KOPT-K1 (cell line): ENCODE measurements around the gene CNTNAP2.

Experiments
- H3K27ac ChIP-seq: fragments of 200-600 bp; sonication (generic); 2 replicates; pipeline ENCODE4 v1.5.1; 2016; ENCODE audit warnings: antibody characterized with exemption, mild to moderate bottlenecking, low read depth, low read length; ENCODE audit not compliant: poor library complexity, severe bottlenecking
- H3K36me3 ChIP-seq: fragments of 200-600 bp; sonication (generic); 2 replicates; pipeline ENCODE4 v1.5.1; 2017; ENCODE audit warnings: antibody characterized with exemption, mild to moderate bottlenecking, low read length, moderate library complexity; ENCODE audit not compliant: insufficient read depth
- H3K9me3 ChIP-seq: fragments of 200-600 bp; sonication (generic); 2 replicates; pipeline ENCODE4 v1.5.1; 2017; ENCODE audit warnings: antibody characterized with exemption, low read length, mild to moderate bottlenecking; ENCODE audit not compliant: insufficient read depth, poor library complexity, severe bottlenecking

The CNTNAP2 gene

GRCh38 chr7:146948703-146949102, 832.1 kb downstream of the CNTNAP2 start:
- H3K27ac ChIP-seq = no peak overlapping the region
- no peaks in the 10 kb centered on the region for H3K9me3 ChIP-seq

DNA sequence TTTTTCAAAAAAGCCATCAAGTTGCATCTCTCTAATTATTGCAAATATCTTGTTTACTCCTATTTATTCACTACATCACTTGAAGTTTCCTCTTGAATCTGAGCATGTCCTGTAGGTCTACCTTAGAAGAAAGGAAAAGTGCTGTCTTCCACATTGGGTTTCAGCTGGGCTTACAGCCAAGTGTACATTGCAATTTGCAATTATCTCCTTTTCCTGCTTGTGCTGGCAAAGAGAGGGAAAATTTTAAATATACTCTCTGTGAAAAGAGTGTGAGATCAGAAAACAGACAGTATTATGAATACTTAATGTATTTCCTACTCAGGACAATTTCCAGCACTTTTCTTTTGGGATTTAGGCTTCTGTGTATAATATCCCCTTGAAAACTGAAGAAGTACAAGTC, 839.7 kb downstream of the CNTNAP2 start:
- Histone ChIP-seq H3K9me3 (no peaks in the 10 kb centered on the region), H3K36me3 (no peaks in the 10 kb centered on the region), H3K27ac (no peak overlapping the region)

More at GRCh38 chr7:146948703-146949102, 832.1 kb downstream of the CNTNAP2 start:
- H3K36me3 ChIP-seq = no peaks in the 10 kb centered on the region

DNA sequence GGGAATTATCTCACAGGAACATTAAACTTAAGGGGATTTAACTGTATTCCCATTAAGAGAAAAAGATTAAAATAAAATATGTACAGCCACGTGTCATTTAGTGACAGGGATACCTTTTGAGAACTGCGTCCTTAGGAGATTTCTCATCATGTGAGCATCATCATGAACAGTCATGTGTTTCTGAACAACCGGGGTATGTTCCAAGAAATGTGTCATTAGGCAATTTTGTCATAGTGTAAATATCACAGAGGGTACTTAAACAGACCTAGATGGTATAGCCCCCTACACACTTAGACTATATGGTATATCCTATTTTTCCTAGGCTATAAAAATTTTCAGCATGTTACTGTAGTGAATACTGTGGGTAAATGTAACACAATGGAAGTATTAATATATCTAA, 840.3 kb downstream of the CNTNAP2 start:
- Histone ChIP-seq H3K9me3 (no peaks in the 10 kb centered on the region), H3K36me3 (no peaks in the 10 kb centered on the region), H3K27ac (no peak overlapping the region)

DNA sequence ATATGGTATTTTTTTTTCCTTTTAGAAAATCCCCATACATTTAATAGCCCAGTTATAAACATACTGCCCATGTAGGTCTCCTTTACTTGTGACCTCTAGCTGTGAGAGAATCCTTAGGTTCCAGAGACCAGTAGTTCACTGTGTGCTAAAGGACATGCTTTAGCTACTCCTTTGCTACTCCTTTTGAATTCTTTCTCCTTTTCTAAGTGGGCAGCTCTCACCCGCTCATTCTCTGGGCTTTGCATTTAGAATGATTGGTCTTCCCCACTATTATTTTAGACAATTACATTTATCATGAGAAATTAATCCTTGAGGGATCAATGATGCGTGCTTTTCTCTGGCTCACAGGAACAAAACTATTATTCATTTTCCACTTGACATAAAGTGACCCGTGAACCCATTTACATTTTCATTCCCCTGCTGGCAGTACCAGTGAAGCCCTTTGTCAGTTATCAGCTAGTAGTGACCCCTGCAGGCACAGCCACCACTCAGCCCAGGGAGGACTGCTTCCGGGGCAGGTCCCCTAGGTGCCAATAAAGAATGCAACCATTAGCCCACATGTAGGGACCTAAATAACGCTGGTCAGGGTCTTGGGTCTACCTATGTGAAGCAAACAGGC, 844.3 kb downstream of the CNTNAP2 start:
- Histone ChIP-seq H3K9me3 (no peaks in the 10 kb centered on the region), H3K27ac (no peak overlapping the region), H3K36me3 (no peaks in the 10 kb centered on the region)

DNA sequence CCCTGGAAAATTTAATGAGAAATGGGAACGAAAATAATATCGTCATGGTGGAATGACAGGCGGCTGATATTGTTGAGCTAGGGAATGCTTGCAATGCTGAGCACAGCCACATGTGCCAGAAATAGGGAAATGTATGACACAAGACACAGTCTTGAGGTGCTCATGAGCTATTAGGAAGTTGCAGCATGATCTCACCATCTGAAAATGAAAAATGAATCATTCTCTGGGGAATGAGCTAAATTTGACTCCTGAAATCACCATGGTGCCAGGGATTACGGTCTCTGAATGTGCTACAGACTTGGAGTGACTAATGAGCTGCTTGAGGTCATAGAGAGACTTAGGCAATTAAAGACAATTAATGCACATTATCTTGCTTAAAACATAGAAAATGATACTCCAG, 845.0 kb downstream of the CNTNAP2 start:
- Histone ChIP-seq H3K9me3 (no peaks in the 10 kb centered on the region), H3K36me3 (no peaks in the 10 kb centered on the region), H3K27ac (no peak overlapping the region)

DNA sequence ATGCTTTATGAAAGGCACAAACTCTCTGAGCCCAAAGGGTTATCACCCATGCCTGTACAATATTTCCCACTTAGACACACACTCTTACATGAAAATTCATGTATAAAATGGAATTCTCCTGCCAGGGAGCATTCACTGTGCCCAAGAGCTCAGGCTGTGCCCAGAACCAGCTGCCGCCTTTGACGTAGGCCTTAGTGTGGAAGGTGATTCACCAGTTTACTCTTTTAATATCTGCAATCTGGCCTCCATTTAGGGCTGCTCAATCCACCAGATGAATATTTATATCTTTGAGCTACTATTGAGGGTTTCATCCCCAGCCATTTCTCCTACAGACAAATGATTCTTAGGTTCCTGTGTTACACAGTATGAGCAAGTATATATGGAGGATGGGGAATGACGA, 849.7 kb downstream of the CNTNAP2 start:
- no peaks in the 10 kb centered on the region for H3K36me3 ChIP-seq
- H3K9me3 ChIP-seq = no peaks in the 10 kb centered on the region
- H3K27ac ChIP-seq = no peak overlapping the region

- no peaks in the 10 kb centered on the region for H3K9me3 ChIP-seq
- H3K27ac ChIP-seq = no peak overlapping the region
- no peaks in the 10 kb centered on the region for H3K36me3 ChIP-seq
These were observed 865.9 kb downstream of the CNTNAP2 start for GRCh38 chr7:146982482-146982881.

- H3K27ac ChIP-seq = no peak overlapping the region
- no peaks in the 10 kb centered on the region for H3K9me3 ChIP-seq
- H3K36me3 ChIP-seq = no peaks in the 10 kb centered on the region
These were observed 875.0 kb downstream of the CNTNAP2 start for GRCh38 chr7:146991596-146991995.

DNA sequence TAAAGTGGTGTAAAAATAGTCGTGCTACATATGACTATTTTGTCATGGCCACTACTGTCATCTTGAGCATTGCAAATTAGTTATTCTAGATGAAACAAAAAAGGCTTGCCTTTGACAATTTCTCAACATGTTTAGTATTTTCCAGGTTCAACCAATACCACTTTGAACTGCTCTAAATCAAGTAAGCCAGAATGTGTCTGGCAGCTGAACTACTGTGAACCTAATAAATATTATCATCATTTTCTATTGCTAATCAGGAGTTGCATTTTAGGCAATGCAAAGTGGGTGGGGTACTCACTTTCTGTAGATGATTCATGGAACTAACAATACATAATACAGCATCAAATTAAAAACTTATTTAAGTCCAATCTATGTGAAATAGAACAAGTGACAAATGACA, 877.2 kb downstream of the CNTNAP2 start:
- Histone ChIP-seq H3K27ac (no peak overlapping the region), H3K9me3 (no peaks in the 10 kb centered on the region), H3K36me3 (no peaks in the 10 kb centered on the region)

DNA sequence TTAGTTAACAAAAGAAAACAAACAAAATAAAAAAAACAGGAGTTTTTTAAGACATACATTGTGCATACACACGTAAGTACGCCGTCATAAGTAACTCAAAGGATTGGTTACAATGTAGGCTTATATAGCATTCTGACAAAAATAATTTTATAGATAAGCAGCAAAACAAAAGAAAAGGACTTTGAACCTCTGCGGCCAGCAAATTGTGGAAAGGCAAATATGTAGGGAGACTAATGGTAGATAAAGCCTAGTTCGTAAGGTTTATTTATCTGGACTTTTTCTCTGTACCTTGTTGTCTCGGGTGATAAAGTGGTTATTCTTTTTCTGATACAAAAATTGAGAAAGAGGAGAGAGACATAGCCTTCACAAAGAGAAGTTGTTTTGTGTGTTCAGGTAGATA, 891.9 kb downstream of the CNTNAP2 start:
- Histone ChIP-seq H3K36me3 (no peaks in the 10 kb centered on the region), H3K9me3 (no peaks in the 10 kb centered on the region), H3K27ac (no peak overlapping the region)

DNA sequence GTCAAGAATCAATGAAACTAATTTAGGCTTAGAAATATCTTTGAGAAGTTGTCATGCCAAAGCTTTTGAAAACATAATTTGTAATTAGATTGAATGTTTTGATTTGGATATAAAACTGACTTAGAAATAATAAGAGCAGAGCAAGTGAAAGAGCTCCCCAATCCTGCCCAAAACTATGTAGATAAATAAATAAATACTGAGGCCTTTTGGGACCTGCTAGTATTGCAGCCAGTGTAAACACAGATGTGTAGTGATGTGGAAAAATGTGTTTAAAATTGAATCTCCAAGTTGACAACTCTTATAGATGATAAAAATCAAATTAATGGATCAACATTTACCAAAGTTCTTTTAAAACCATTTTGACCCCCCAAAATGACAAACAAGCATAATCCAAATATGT, 896.1 kb downstream of the CNTNAP2 start:
- Histone ChIP-seq H3K36me3 (no peaks in the 10 kb centered on the region), H3K27ac (no peak overlapping the region)

DNA sequence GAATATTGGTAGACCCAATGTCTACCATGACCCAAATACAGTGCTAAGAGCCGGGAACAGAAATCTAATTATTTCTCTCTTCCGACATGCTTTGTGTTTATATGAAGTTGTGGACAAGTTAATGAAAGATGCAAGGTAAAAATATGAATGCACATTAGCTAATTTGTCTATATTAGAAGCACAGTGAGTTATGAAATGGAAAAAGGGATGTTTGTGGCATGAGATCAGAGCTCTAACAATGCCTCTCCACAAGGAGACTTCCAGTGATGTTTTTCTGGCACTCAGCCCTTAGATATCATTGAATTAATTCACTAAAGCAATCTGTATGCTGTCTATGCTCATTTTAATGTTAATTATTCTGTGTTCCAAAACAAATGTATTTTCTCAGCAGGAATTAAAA, 897.2 kb downstream of the CNTNAP2 start:
- Histone ChIP-seq H3K27ac (no peak overlapping the region), H3K36me3 (no peaks in the 10 kb centered on the region), H3K9me3 (no peaks in the 10 kb centered on the region)

More for the DNA sequence above, 896.1 kb downstream of the CNTNAP2 start:
- no peaks in the 10 kb centered on the region for H3K9me3 ChIP-seq

- Histone ChIP-seq H3K36me3 (no peaks in the 10 kb centered on the region), H3K27ac (no peak overlapping the region), H3K9me3 (no peaks in the 10 kb centered on the region)
These were observed 897.8 kb downstream of the CNTNAP2 start for GRCh38 chr7:147014286-147014955.

DNA sequence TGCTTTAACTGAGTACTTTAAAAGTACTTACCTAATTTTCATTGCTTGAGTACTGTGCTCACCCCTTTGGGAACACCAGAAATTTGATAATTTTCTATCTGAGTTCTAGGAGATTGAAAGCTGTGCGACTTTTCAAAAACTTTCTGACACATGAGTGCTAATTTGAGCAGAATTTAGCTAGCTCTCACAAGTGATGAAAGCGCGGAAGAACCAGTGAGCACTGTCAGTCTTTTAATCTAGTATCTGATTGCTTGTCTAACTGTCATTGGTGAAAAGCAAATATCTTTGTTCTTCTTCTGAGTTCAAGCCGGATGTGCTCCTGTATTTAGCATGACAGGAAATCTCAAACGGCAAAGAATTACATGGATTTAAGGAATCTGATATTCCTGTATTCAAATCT, 899.4 kb downstream of the CNTNAP2 start:
- Histone ChIP-seq H3K27ac (no peak overlapping the region), H3K9me3 (no peaks in the 10 kb centered on the region), H3K36me3 (no peaks in the 10 kb centered on the region)

DNA sequence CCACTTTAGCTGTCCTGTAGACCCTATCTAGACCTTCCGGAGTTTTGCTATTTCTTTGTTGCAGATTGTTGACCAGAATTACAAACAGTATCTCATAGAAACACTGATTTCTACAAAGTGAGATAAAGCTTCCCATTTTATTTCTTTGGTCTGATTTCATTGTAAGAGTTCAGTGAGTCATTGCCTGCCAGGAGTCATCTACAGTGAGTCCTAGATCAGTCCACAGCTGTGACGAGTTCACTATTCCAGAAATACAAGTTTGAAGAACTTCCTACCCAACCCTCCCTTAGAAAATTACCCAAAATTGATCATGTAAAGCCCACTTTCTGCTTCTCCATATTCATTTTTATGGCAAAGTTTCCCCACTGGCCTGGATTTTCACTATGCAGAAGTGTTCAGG, 905.5 kb downstream of the CNTNAP2 start:
- Histone ChIP-seq H3K27ac (no peak overlapping the region), H3K36me3 (no peaks in the 10 kb centered on the region), H3K9me3 (no peaks in the 10 kb centered on the region)

- no peaks in the 10 kb centered on the region for H3K9me3 ChIP-seq
- no peak overlapping the region for H3K27ac ChIP-seq
- no peaks in the 10 kb centered on the region for H3K36me3 ChIP-seq
These were observed 906.8 kb downstream of the CNTNAP2 start for GRCh38 chr7:147023440-147023839.
